Testis (tissue), 2 donors: ENCODE measurements around the gene RPS6KA3.

Source experiments
- CTCF ChIP-seq, 3 experiments: fragments of 450-650 bp in 2 of 3; fragments of 200-600 bp in 1 of 3; sonication (generic) in 1 of 3; IDR thresholded peaks; one replicate each; pipeline ENCODE4 v1.5.1; 2016 to 2019; ENCODE audit warnings: antibody characterized with exemption in 3 of 3, mild to moderate bottlenecking in 2 of 3, moderate library complexity in 1 of 3
- POLR2A ChIP-seq: fragments of 450-650 bp; IDR thresholded peaks from one replicate; pipeline ENCODE4 v1.6.1; 2017; ENCODE audit warnings: antibody characterized with exemption, mild to moderate bottlenecking, moderate library complexity

DNA sequence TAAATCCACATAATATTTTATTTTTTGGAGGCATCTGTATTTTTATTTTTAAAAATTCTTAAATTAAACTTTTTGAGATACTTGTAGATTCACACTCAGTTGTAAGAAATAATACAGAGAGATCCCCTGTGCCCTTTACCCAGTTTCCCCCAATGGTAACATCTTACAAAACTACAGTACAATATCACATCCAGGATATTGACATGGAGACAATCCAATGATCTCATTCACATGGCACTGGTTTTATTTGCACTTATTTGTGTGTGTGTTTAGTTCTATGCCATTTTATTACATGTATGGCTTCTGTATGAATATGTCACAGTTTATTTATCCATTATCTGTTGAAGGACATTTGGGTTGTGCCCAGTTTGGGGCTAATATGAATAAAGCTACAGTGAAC, 89.6 kb downstream of the RPS6KA3 start:
- TF ChIP-seq CTCF (IDR thresholded peaks at IDR 0.05) (no peak), POLR2A (no peak)
